SK-N-SH treated with all-trans-retinoic acid at 6 μM for 48 hours (cell line): ENCODE results near the gene TRPM1.

Experiments used
- ATAC-seq: fragments of 200-7000 bp; cut with Tn5 transposase; 3 replicates; pipeline ENCODE4 v1.9.1; 2020; ENCODE audit warnings: mild to moderate bottlenecking, moderate library complexity
- ARNTL ChIP-seq: fragments of 450-650 bp; formaldehyde crosslinking; IDR thresholded peaks from 2 replicates; pipeline ENCODE4 v1.5.0; 2020; ENCODE audit warnings: low read depth, mild to moderate bottlenecking, moderate library complexity, borderline replicate concordance
- BACH2 ChIP-seq: fragments of 250-450 bp; sonication (Bioruptor Pico); IDR thresholded peaks from 2 replicates; pipeline ENCODE4 v1.9.0; 2021; ENCODE audit warnings: mild to moderate bottlenecking, borderline replicate concordance
- CSDC2 ChIP-seq: fragments of 250-450 bp; sonication (Bioruptor Pico); IDR thresholded peaks from 2 replicates; pipeline ENCODE4 v1.5.0; 2020; ENCODE audit warnings: mild to moderate bottlenecking, moderate library complexity
- ESRRG ChIP-seq: fragments of 250-450 bp; sonication (Bioruptor Pico); IDR thresholded peaks from 2 replicates; pipeline ENCODE4 v1.6.1; 2021; ENCODE audit warnings: mild to moderate bottlenecking
- GLIS3 ChIP-seq: fragments of 250-450 bp; sonication (Bioruptor Pico); IDR thresholded peaks from 2 replicates; pipeline ENCODE4 v1.5.0; 2020; ENCODE audit warnings: mild to moderate bottlenecking, moderate library complexity
- ISL1 ChIP-seq: fragments of 250-450 bp; sonication (Bioruptor Pico); IDR thresholded peaks from 2 replicates; pipeline ENCODE4 v2.1.2; 2022; ENCODE audit warnings: mild to moderate bottlenecking, moderate library complexity
- OSR1 ChIP-seq: fragments of 250-450 bp; sonication (Bioruptor Pico); IDR thresholded peaks from 2 replicates; pipeline ENCODE4 v1.8.0; 2022; ENCODE audit warnings: moderate library complexity, mild to moderate bottlenecking, inconsistent platforms
- RARB ChIP-seq: fragments of 250-450 bp; sonication (Bioruptor Pico); IDR thresholded peaks from 2 replicates; pipeline ENCODE4 v1.8.0; 2021; ENCODE audit warnings: mild to moderate bottlenecking, moderate library complexity
- SNAI2 ChIP-seq: fragments of 250-450 bp; sonication (Bioruptor Pico); IDR thresholded peaks from 2 replicates; pipeline ENCODE4 v1.5.0; 2020; ENCODE audit warnings: mild to moderate bottlenecking, moderate library complexity
- TCF4 ChIP-seq: fragments of 250-450 bp; sonication (Bioruptor Pico); IDR thresholded peaks from 2 replicates; pipeline ENCODE4 v1.8.0; 2021; ENCODE audit warnings: mild to moderate bottlenecking, moderate library complexity, borderline replicate concordance
- TOX ChIP-seq: fragments of 250-450 bp; sonication (Bioruptor Pico); IDR thresholded peaks from 2 replicates; pipeline ENCODE4 v1.8.0; 2021; ENCODE audit warnings: mild to moderate bottlenecking, moderate library complexity, borderline replicate concordance
- ZC3H10 ChIP-seq: fragments of 250-450 bp; sonication (Bioruptor Pico); IDR thresholded peaks from 2 replicates; pipeline ENCODE4 v1.5.1; 2021; ENCODE audit warnings: mild to moderate bottlenecking, moderate library complexity
- ZFP3 ChIP-seq: fragments of 250-450 bp; sonication (Bioruptor Pico); IDR thresholded peaks from 2 replicates; pipeline ENCODE4 v1.5.0; 2020; ENCODE audit warnings: mild to moderate bottlenecking, moderate library complexity
- ZFP30 ChIP-seq: fragments of 450-650 bp; formaldehyde crosslinking; IDR thresholded peaks from 2 replicates; pipeline ENCODE4 v1.5.0; 2022; ENCODE audit warnings: mild to moderate bottlenecking, moderate library complexity
- ZNF565 ChIP-seq: fragments of 450-650 bp; formaldehyde crosslinking; conservative IDR thresholded peaks from 2 replicates; pipeline ENCODE4 v1.5.0; 2020; ENCODE audit warnings: low read depth, mild to moderate bottlenecking, moderate library complexity
- ZNF70 ChIP-seq: fragments of 450-650 bp; formaldehyde crosslinking; IDR thresholded peaks from 2 replicates; pipeline ENCODE4 v1.5.0; 2020; ENCODE audit warnings: mild to moderate bottlenecking, moderate library complexity
- ZNF8 ChIP-seq: fragments of 450-650 bp; formaldehyde crosslinking; IDR thresholded peaks from 2 replicates; pipeline ENCODE4 v1.5.0; 2020; ENCODE audit warnings: mild to moderate bottlenecking, moderate library complexity
- TF ChIP-seq, protein P1 (sequence below): fragments of 250-450 bp; sonication (Bioruptor Pico); IDR thresholded peaks from 2 replicates; pipeline ENCODE4 v1.5.1; 2020; ENCODE audit warnings: low read depth, mild to moderate bottlenecking, moderate library complexity
- TF ChIP-seq, protein P2 (sequence below): fragments of 250-450 bp; sonication (Bioruptor Pico); IDR thresholded peaks from 2 replicates; pipeline ENCODE4 v1.8.0; 2020; ENCODE audit warnings: mild to moderate bottlenecking, moderate library complexity, borderline replicate concordance
- TF ChIP-seq, protein P3 (sequence below): fragments of 250-450 bp; sonication (Bioruptor Pico); IDR thresholded peaks from 2 replicates; pipeline ENCODE4 v1.5.1; 2021; ENCODE audit warnings: mild to moderate bottlenecking, moderate library complexity
- TF ChIP-seq, protein P4 (sequence below): fragments of 250-450 bp; sonication (Bioruptor Pico); IDR thresholded peaks from 2 replicates; pipeline ENCODE4 v1.5.0; 2020; ENCODE audit warnings: mild to moderate bottlenecking, moderate library complexity

The TRPM1 gene

DNA sequence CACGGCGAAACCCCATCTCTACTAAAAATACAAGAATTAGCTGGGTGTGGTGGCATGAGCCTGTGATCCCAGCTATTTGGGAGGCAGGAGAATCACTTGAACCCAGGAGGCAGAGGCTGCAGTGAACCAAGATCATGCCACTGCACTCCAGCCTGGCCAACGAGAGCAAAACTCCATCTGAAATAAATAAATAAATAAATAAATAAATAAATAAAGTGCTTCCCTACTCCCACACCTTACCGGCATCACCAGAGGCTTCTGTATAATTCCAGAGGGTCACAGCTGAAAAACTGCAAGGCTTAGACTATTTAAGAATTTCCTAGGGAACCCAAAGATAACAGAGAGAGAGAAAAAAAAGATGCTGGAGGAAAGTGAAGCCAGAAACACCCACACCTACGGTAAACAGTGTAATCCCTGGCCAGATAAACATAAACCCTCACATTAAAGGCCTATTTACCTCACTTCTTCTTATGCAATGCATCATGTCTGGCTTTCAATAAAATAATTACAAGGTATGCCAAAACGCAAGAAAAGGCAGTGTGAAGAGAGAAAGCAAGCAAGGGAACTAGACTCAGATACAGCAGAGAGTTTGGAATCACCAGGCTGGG, 15.0 kb upstream of the TRPM1 start (continued):
- no peak for TF ChIP-seq ARNTL
- no peak for TF ChIP-seq ESRRG (CRISPR knock-in tag)
- no peak for TF ChIP-seq OSR1

DNA sequence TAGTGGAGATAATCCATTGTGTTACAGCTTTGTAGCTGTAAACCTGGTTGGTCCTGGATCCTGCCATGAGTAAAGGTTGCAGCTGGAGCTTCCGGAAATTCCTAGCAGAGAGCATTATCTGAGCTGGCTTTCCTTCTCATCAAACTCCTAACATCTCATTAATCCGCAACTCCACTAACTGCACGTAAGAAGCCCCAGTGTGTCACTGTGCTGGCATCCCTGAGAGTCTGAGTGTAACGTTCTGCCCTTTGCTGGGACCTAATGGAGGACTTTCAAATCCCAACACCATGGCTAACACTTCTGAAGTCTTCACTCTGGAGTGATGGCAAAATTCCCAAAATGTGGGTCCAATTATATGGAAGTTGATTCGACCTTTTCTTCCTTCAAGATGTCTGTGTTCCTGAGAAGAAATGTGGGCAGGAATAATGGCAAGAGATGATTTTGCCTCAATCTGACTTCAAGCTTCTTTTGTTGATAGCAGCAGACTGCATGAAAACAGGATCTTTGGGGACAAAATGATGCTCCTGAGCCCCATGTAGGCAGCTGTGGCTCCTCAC, 9.6 kb upstream of the TRPM1 start:
- ATAC-seq, result no peak
- TF ChIP-seq, protein P1, sequence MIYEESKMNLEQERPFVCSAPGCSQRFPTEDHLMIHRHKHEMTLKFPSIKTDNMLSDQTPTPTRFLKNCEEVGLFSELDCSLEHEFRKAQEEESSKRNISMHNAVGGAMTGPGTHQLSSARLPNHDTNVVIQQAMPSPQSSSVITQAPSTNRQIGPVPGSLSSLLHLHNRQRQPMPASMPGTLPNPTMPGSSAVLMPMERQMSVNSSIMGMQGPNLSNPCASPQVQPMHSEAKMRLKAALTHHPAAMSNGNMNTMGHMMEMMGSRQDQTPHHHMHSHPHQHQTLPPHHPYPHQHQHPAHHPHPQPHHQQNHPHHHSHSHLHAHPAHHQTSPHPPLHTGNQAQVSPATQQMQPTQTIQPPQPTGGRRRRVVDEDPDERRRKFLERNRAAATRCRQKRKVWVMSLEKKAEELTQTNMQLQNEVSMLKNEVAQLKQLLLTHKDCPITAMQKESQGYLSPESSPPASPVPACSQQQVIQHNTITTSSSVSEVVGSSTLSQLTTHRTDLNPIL (CRISPR knock-in tag), result no peak
- TF ChIP-seq, protein P2, sequence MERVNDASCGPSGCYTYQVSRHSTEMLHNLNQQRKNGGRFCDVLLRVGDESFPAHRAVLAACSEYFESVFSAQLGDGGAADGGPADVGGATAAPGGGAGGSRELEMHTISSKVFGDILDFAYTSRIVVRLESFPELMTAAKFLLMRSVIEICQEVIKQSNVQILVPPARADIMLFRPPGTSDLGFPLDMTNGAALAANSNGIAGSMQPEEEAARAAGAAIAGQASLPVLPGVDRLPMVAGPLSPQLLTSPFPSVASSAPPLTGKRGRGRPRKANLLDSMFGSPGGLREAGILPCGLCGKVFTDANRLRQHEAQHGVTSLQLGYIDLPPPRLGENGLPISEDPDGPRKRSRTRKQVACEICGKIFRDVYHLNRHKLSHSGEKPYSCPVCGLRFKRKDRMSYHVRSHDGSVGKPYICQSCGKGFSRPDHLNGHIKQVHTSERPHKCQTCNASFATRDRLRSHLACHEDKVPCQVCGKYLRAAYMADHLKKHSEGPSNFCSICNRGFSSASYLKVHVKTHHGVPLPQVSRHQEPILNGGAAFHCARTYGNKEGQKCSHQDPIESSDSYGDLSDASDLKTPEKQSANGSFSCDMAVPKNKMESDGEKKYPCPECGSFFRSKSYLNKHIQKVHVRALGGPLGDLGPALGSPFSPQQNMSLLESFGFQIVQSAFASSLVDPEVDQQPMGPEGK (CRISPR knock-in tag), result no peak
- TF ChIP-seq CSDC2 (CRISPR knock-in tag) (no peak), OSR1 (no peak), ZFP30 (CRISPR knock-in tag) (no peak), ZC3H10 (CRISPR knock-in tag) (no peak), ISL1 (CRISPR knock-in tag) (no peak), ARNTL (no peak), ZFP3 (CRISPR knock-in tag) (no peak), ZNF565 (no peak)

DNA sequence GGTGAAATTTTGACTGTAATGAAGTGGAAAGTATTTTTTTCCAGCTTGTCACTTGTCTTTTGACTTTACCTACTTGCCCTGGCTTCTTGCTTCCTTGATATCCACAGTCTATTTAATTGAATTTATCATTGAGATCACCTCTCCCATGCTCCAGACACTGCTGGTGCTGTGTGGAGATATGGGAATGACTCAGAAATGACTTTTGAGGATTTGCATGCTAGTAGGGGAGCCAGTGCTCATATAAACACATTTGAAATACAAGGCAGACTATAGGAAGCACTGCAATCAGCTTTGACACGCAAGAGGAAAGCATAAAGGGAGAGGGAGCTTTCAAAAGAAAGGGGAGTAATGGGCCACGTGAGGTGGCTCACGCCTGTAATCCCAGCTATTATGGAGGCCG, 7.3 kb upstream of the TRPM1 start:
- ATAC-seq, result no peak
- TF ChIP-seq ZFP3 (CRISPR knock-in tag) (no peak), OSR1 (no peak), RARB (CRISPR knock-in tag) (no peak), ZFP30 (CRISPR knock-in tag) (no peak), TOX (CRISPR knock-in tag) (no peak), ZC3H10 (CRISPR knock-in tag) (no peak), ZNF565 (no peak), ZNF70 (no peak), GLIS3 (no peak), SNAI2 (CRISPR knock-in tag) (no peak), TCF4 (no peak), ZNF8 (CRISPR knock-in tag) (no peak)
- TF ChIP-seq, protein P3, sequence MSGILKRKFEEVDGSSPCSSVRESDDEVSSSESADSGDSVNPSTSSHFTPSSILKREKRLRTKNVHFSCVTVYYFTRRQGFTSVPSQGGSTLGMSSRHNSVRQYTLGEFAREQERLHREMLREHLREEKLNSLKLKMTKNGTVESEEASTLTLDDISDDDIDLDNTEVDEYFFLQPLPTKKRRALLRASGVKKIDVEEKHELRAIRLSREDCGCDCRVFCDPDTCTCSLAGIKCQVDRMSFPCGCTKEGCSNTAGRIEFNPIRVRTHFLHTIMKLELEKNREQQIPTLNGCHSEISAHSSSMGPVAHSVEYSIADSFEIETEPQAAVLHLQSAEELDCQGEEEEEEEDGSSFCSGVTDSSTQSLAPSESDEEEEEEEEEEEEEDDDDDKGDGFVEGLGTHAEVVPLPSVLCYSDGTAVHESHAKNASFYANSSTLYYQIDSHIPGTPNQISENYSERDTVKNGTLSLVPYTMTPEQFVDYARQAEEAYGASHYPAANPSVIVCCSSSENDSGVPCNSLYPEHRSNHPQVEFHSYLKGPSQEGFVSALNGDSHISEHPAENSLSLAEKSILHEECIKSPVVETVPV (CRISPR knock-in tag), result no peak
- TF ChIP-seq, protein P4, sequence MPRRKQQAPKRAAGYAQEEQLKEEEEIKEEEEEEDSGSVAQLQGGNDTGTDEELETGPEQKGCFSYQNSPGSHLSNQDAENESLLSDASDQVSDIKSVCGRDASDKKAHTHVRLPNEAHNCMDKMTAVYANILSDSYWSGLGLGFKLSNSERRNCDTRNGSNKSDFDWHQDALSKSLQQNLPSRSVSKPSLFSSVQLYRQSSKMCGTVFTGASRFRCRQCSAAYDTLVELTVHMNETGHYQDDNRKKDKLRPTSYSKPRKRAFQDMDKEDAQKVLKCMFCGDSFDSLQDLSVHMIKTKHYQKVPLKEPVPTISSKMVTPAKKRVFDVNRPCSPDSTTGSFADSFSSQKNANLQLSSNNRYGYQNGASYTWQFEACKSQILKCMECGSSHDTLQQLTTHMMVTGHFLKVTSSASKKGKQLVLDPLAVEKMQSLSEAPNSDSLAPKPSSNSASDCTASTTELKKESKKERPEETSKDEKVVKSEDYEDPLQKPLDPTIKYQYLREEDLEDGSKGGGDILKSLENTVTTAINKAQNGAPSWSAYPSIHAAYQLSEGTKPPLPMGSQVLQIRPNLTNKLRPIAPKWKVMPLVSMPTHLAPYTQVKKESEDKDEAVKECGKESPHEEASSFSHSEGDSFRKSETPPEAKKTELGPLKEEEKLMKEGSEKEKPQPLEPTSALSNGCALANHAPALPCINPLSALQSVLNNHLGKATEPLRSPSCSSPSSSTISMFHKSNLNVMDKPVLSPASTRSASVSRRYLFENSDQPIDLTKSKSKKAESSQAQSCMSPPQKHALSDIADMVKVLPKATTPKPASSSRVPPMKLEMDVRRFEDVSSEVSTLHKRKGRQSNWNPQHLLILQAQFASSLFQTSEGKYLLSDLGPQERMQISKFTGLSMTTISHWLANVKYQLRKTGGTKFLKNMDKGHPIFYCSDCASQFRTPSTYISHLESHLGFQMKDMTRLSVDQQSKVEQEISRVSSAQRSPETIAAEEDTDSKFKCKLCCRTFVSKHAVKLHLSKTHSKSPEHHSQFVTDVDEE (CRISPR knock-in tag), result no peak

DNA sequence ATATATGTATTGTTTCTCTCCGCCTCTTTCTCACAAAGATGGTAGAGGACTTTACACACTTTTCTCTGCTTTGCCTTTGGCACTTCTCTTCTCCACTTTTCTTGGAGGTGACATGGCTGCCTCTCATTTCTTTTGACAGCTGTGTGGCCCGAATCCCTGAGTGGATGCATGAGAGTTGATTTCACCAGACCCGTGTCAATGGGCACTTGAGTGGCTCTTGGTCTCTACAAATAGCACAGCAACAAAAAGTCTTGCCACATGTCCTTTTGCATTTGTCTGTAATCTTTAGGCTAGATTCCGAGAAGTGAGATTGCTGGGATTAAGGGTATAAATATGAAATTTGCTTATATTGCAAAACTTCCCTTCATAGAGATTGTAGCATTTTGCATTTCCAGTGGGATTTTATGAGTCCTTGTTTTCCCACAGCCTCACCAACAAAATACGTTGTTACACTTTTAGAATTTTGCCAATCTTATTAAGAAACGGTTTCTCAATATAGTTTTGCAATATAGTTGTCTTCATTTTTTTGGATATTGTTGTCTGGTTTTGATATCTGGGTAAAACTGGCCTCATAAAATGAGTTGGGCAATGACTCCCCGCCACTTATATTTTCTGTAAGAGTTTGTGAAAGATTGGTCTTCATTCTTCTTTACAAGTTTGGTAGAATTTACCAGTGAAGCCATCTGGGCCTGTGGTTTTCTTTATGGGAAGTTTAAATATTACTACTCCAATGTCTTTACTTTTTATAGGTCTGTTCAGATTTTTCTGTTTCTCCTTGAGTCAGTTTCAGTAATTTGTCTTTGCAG, 5.2 kb upstream of the TRPM1 start:
- TF ChIP-seq, protein P1 (CRISPR knock-in tag), result no peak
- TF ChIP-seq OSR1 (no peak), BACH2 (no peak), ARNTL (no peak), ISL1 (CRISPR knock-in tag) (no peak), TOX (CRISPR knock-in tag) (no peak), TCF4 (no peak)
- no peak for ATAC-seq
